ENCODE data around the gene SLC35A2. TPM values are rescaled to one million over a fixed set of nuclear protein-coding genes. Genes with fewer than 3 reads are reported as not detected.

Gene SLC35A2
- total and polyA plus RNA-seq, 2 experiments from 2014 or later = 40.8 to 95.9 TPM

- Histone ChIP-seq H3K27me3 (no peaks in the 10 kb centered on the region), H3K27ac (no peak overlapping the region), H3K9me3 (ENCODE audit: low read depth) (no peaks in the 10 kb centered on the region), H4K20me1 (ENCODE audit: insufficient read depth, poor library complexity, severe bottlenecking) (peaks cover 6% of the 10 kb centered on the region), H3K9me2 (replicated peaks; ENCODE audit: insufficient read depth) (no peaks in the 10 kb centered on the region), H3K4me3 (no peak overlapping the region), H3K36me3 (replicated peaks; ENCODE audit: insufficient read depth, low read depth) (no peaks in the 10 kb centered on the region), H3K4me1 (ENCODE audit: insufficient read depth) (no peaks in the 10 kb centered on the region), H2AFZ (no peak overlapping the region), H3K79me2 (peaks cover 17% of the 10 kb centered on the region), H3K4me2 (no peak overlapping the region)
- WGBS (ENCODE audit: low lambda C conversion rate, missing lambda C conversion rate) = 74% methylated on average over 7 of the region's 7 CpGs
- DNase-seq (ENCODE audit: low spot score) = no peak
- TF ChIP-seq EZH2phosphoT487 (IDR thresholded peaks at IDR 0.05; ENCODE audit: low read depth, severe bottlenecking, unreplicated experiment) = no peak
- no peak for TF ChIP-seq EZH2 (IDR thresholded peaks at IDR 0.05; ENCODE audit: borderline replicate concordance)
- TF ChIP-seq CTCF (IDR thresholded peaks at IDR 0.05; ENCODE audit: poor library complexity) = no peak
These were observed 23.3 kb upstream of the SLC35A2 start for GRCh38 chrX:48934581-48935300.

DNA sequence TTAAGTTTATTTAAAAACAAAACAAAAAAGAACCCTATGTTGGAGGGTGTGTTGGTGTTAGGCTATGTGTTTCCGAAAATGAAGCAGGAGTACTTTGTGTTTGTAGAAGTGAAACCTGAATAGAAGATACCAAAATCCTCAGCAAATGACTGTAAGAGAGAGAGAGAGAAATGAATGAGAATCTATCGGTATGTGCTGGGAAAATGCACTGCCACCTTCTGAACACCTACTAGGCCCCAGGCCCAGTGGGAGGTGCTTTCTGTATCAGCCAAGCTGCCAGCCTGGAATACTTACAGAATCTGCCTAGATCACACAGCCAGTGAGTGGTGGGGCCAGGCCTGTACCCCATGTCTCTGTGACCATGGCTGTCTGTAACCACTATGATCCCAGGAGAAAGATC lies 22.3 kb upstream of the SLC35A2 start:
- Histone ChIP-seq H2AFZ (no peak overlapping the region), H3K27me3 (no peaks in the 10 kb centered on the region), H3K4me2 (no peak overlapping the region), H3K36me3 (replicated peaks; ENCODE audit: insufficient read depth, low read depth) (no peaks in the 10 kb centered on the region), H4K20me1 (ENCODE audit: insufficient read depth, poor library complexity, severe bottlenecking) (peaks cover 3% of the 10 kb centered on the region), H3K4me1 (ENCODE audit: insufficient read depth) (no peaks in the 10 kb centered on the region), H3K27ac (no peak overlapping the region), H3K79me2 (peaks cover 8% of the 10 kb centered on the region), H3K9me3 (ENCODE audit: low read depth) (no peaks in the 10 kb centered on the region), H3K9me2 (replicated peaks; ENCODE audit: insufficient read depth) (no peaks in the 10 kb centered on the region), H3K4me3 (no peak overlapping the region)
- TF ChIP-seq CTCF (IDR thresholded peaks at IDR 0.05; ENCODE audit: poor library complexity) = no peak
- no peak for TF ChIP-seq EZH2phosphoT487 (IDR thresholded peaks at IDR 0.05; ENCODE audit: low read depth, severe bottlenecking, unreplicated experiment)
- no peak for TF ChIP-seq EZH2 (IDR thresholded peaks at IDR 0.05; ENCODE audit: borderline replicate concordance)
- DNase-seq (ENCODE audit: low spot score) = no peak
- 87% methylated on average over 2 of the region's 2 CpGs for WGBS (ENCODE audit: low lambda C conversion rate, missing lambda C conversion rate)

DNA sequence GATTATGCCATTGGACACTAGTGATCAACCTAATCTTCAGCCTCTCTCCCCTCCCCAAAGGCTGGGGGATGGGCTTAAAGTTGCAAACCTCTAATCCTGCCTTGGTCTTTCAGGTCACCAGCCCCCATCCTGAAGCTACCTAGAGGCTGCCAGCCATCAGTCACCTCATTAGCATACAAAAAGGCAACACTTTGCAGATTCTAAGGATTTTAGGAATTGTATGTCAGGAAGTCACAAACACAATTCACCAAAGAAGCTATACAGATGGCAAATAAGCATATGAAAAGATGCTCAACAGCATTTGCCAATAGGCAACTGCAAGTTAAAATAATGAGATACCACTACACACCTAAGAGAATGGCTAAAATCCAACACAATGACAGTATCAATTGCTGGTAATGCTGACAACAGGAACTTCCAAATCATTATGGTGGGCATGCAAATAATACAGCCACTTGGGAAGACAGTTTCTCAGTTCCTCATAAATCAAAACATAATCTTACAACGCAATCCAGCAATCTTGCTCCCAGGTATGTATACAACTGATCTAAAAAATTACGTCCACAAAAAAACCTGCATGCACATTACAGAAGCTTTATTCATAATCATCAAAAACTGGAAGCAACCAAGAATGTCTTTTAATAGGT lies 16.4 kb upstream of the SLC35A2 start:
- no peak for DNase-seq (ENCODE audit: low spot score)
- no peak overlapping the region for H3K4me3 ChIP-seq
- TF ChIP-seq EZH2 (IDR thresholded peaks at IDR 0.05; ENCODE audit: borderline replicate concordance) (no peak), CTCF (IDR thresholded peaks at IDR 0.05; ENCODE audit: poor library complexity) (no peak), EZH2phosphoT487 (IDR thresholded peaks at IDR 0.05; ENCODE audit: low read depth, severe bottlenecking, unreplicated experiment) (no peak)
- no peaks in the 10 kb centered on the region for H3K36me3 ChIP-seq (replicated peaks; ENCODE audit: insufficient read depth, low read depth)
- H3K4me1 ChIP-seq (ENCODE audit: insufficient read depth) = no peaks in the 10 kb centered on the region
- 66% methylated on average over 2 of the region's 2 CpGs for WGBS (ENCODE audit: low lambda C conversion rate, missing lambda C conversion rate)
- H4K20me1 ChIP-seq (ENCODE audit: insufficient read depth, poor library complexity, severe bottlenecking) = no peaks in the 10 kb centered on the region
- no peaks in the 10 kb centered on the region for H3K9me3 ChIP-seq (ENCODE audit: low read depth)
- H3K27me3 ChIP-seq = no peaks in the 10 kb centered on the region
- H3K79me2 ChIP-seq = no peaks in the 10 kb centered on the region
- no peak overlapping the region for H3K27ac ChIP-seq
- no peak overlapping the region for H2AFZ ChIP-seq
- H3K4me2 ChIP-seq = no peak overlapping the region
- H3K9me2 ChIP-seq (replicated peaks; ENCODE audit: insufficient read depth) = no peaks in the 10 kb centered on the region
